LNCaP clone FGC (cell line): ENCODE data around the gene CMIP.

ENCODE experiments used
- DNase-seq: peaks from one replicate; pipeline ENCODE4 v3.0.0-alpha.2; 2011; ENCODE audit warnings: low read depth
- H3K4me3 ChIP-seq: 2 replicates; pipeline ENCODE4 v1.5.1; 2011; ENCODE audit warnings: mild to moderate bottlenecking, low read depth, low read length, control low read depth
- CTCF ChIP-seq: IDR thresholded peaks from 2 replicates; pipeline ENCODE4 v1.5.1; 2012; ENCODE audit warnings: mild to moderate bottlenecking; ENCODE audit not compliant: control insufficient read depth, insufficient read depth; ENCODE audit errors: extremely low read depth

The CMIP gene

GRCh38 chr16:81468269-81468902, 23.8 kb downstream of the CMIP start:
- TF ChIP-seq CTCF = no peak
- no peak for DNase-seq
- no peak overlapping the region for H3K4me3 ChIP-seq

GRCh38 chr16:81469183-81469677, 24.6 kb downstream of the CMIP start:
- no peak for DNase-seq
- no peak for TF ChIP-seq CTCF
- H3K4me3 ChIP-seq = no peak overlapping the region

- TF ChIP-seq CTCF = no peak
- no peak for DNase-seq
- no peak overlapping the region for H3K4me3 ChIP-seq
Measured at GRCh38 chr16:81469710-81470535, 25.3 kb downstream of the CMIP start.

- no peak for DNase-seq
- no peak overlapping the region for H3K4me3 ChIP-seq
- TF ChIP-seq CTCF = no peak
Measured at GRCh38 chr16:81470796-81471636, 26.4 kb downstream of the CMIP start.

GRCh38 chr16:81471882-81472281, 27.3 kb downstream of the CMIP start:
- no peak overlapping the region for H3K4me3 ChIP-seq
- DNase-seq = no peak
- TF ChIP-seq CTCF = no peak

- no peak overlapping the region for H3K4me3 ChIP-seq
- no peak for DNase-seq
- TF ChIP-seq CTCF = no peak
Measured at GRCh38 chr16:81472391-81472790, 27.8 kb downstream of the CMIP start.
